ENCODE measurements around the gene WNT5B.
A peak's percentile ranks its signal among the peaks of the same experiment; 100 is the strongest.

The WNT5B gene

DNA sequence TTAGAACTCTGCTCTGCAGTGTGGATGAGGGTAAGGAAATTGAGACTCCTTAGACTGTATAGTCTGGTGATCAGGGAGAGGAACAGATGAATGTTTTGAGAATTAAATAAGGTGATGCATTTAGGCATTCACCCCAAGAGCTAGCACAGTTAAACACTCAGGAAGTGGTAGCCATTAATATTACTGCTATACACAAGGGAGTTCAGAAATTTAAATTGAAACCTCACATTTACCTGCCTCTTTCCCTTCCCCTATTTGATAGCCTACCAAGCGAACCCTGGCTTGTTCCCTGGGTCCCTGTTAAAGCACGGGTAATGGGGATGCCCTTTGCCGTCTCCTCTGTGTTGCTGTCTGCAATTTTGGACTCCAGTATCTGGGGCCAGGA is 18.2 kb downstream of the WNT5B start:
- no peak for DNase-seq

DNA sequence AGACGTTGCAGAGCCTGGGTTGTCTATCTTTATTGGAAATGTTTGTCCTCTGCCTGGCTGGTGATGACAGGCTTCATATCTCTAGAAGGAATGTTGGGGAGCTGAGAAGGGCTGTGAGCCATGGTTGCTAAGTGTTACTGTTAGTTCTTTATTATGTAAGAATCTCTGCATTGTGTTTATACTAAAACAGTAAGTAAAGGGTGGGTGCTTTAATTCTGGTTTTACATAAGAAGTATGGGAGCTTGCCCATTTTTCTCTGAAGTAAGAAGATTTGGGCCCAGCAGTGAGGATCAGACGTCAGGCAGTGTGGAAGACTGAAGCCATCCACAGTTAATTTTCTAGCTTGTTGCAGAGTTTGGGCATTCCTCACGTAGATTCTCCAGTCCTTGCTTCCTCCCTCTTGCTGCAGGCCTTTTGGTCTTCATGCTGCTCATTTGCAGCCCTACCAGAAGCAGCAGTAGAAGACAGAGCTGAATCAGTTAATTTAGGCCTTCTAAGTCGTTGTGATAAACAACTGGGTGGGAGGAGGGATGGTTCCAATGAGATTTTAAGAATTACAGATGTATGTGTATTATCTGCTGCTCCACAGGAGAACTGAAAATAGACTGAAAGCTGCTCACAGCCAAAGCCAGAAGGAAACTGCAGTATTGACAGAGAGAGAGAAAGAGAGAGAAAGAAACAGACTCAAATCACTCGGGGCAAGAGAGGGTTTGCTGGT is 21.4 kb downstream of the WNT5B start:
- DNase-seq = peak in 13 of 58 donors; percentile 11 to 80 (median 41)

DNA sequence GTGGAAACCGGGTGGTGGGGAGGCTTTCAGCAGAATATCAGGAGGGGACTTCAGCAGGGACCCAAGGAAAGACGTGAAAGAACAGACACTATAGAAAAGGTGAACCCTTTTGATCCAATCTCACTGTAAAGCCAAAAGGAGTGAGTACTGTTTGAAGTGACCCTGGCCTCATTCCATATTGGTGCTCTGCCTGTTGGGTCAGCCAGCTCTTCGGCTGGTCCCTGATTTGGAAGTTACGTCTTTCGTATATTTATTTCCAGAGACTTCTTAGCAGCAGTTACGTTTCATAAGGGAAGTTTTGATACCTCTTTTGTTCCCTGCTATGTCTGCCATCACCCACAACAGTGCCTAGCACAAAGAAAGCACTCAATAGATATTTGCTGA is 21.9 kb downstream of the WNT5B start:
- DNase-seq = no peak

DNA sequence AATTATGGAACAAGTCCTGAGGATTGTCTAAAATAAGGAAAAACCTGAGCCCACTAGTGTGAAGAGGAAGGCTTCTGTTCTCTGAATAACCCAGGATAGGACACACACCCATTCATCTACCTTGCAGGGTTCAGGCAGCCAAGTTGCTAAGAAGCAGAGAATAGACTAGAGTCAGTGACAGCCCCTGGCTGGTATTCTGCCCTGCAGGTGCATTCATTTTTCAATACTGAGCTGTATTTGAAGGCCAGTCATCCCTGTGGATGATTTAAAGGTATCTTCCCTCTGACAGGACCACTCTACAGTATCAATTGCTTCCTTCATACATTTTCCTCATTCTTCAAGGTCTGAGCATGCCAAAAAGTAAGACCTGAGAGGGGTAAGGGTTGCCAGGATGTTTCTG is 22.9 kb downstream of the WNT5B start:
- DNase-seq = no peak

DNA sequence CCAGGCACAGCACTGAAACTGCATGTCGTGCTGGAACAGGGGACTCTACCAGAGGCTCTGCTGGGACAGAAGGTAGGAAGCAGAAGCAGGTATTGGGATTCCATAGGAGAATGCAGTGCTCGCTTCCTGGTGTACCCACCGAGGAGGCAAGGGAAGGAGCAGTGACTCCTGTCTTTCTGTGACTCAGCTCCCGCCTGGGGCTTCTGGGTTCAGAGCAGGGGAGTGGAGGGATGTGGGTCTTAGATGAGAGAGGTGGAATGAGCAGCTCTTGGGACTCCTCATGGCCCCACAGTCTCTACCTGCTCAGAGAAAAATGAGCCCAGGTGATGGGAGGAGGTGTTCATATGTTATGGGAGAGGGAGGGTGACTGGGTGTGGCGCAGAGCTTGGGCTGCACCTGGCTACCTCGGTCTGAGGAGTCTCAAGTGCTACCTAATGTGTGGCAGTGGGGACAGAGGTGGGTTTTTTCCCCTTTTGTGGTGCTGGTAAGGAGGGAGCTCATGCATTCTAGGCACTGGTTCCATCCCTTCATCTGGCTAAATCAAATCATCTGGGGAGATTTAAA is 26.3 kb downstream of the WNT5B start:
- DNase-seq = no peak

DNA sequence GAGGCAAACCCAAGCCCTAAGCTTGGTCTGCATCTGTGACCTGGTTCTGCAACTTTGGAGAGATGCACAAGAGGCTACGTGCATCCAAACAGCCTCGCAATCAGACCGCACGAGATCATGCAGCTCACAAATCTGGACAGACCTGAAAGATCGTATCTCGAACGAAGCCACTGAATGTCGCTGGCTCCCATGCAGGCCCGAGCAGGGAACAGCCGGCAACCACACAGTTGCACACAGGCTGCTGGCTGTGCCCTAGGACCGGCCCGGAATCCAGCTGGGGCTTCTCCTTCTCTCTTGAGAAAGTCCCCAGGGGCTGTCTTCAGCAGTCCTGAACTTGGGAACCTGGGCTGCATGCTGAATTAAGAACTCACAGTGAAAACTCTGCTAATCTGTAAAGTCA is 27.9 kb downstream of the WNT5B start:
- peak in 4 of 58 donors; percentile 17 to 28 (median 23) for DNase-seq

DNA sequence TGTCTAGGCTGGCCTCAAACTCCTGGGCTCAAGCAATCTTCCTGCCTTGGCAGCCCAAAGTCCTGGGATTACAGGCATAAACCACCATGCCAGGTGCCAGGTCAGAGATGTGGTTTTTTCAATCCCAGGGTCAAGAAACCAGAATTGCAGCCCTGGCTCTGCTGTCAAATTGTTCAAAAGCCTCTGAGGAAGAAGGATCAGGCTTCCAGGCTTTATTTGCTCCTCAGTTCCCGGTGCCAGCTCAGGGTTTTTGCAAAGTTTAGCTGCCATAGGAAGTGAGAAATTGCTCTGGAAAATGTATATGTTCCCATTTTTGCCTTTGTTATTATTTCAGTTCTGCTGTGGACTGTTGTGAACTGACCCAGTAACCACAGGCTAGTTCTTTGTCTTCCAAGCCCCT is 28.7 kb downstream of the WNT5B start:
- DNase-seq = no peak

DNA sequence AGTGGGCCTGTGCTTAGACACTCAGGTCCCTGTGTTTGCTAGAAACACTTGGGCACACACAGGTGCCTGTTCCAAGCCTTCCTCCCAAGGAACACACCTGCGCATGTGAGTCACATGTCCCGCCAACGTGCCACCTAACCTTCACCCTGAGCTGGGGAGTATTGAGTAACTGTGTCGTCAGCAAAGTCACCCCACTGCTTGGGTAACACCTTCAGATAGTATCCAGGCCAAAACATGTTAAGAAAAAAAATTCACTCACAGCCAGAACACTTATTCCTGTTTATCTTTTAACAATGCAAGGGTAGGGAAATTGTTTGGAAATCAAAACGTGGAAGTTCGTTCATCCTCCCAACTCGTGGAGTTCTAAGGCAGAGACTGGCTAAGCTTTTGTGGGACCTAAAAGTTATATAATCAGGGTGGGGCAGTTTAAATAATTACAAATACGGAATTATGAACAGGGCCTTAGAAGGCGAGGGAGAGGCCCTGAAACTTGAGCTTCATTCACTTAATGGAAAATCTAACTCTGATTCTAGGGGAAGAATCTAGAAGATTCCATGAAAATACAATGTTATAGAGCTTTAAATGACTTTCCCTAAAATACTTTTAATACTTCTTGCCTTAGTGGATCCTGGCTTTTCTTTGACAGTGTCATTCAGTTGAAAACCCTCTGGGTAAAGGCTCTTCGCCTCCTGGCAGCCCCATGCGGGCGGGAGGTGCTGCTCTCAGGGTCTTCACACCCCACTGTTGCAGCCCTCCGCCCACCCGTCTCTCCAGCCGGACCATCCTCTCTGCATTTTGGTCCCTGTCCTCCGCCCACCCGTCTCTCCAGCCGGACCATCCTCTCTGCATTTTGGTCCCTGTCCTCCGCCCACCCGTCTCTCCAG is 31.5 kb downstream of the WNT5B start:
- peak in 19 of 58 donors; percentile 16 to 83 (median 52) for DNase-seq

DNA sequence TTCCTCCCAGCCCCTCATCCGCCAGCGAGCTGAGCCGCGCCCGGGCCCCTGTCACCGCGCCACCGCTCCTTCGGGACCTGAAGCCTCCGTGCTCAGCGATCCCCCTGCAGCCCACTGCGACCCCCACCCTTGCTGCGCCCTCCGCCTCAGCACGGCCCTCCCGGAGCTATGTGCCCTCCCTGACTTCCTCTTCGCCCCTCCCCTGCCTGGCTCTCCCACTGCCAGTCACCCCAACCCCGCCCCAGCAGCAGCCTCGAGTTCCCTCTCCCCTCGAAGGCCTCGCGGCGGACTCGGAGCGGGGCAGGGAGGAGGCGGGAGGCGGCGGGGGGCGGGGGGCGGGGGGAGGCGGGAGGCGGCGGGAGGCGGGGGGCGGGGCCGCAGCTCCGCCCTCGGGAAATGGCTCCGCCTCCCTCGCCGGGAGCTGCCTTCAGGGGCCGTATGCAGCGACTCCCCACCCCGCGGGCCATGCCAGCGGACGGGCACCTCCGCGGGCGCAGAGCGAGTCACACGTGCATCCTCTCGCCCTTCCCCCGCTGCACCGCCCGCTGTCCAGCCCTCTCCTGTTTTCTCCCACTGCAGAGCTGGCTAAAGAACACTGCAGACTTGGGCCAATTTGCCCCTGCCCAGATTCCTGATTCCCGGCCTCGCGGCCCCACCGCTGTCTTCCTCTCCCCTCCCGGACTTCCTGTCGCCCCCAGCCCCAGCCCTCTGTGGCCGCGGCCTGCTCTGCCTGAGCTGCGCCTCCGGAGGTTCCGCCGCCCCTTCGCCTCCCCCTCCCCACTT is 32.7 kb downstream of the WNT5B start:
- DNase-seq = peak in 56 of 58 donors; percentile 24 to 100 (median 92)

DNA sequence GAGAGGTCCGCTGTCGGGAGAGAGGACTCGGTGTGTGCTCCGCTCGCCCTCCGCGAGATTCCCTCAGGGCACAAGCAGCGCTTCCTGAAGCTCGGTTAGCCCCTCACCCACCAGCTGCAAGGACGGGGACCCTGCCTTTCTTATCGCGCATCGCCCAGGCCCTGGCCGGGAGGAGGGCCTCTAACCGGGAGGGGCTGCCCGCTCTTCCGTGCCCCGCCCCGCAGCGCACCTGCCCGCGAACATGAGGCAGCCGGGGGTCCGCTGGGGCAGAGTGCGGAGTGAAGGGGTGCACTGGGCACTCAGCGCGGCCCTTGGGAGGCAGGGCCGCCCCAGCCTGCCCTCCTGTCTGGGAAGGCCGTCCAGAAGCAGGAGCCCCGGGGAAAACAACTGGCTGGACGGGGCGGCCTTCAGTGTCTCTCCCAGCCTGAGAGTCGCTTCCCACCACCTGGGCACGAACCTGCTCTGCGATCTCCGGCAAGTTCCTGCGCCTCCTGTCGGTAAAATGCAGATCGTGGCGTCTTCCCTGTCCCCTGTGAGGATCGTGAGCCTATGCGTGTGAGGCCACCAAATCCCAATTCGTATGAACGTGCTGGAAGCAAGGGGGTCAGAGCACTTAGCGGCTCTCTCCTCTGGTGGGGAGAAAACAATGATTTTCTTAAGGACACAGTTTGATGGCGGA is 33.9 kb downstream of the WNT5B start:
- no peak for DNase-seq

DNA sequence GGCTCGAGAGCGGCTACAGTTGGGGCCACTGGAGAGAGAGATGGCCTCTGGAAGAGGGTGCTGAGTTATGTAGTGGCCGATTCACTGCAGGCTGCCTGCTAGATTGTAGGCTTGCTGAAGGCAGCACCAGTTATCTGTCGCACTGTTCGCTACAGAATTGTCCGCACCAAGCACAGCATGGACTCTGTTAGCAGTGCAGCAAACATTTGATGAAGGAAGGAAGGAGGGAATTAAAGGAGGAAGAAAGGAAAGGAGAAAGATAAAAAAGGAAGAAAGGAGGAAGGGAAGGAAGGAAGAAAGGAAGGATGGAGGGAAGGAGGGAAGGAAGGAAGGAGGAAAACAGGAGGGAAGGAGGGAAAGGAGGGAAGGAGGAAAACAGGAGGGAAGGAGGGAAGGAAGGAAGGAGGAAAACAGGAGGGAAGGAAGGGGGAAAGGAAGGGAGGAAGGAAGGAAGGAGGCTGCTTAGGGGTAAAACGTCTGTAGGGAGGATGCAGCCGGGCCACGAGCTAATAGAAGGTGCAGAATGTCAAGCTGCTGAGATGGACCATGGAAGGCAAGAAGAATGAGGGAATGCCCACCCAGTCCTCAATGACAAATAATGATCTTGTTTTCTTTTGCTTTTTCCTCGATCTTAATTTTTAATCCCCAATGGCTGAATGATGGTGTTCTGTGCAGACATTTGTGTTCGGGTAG is 34.6 kb downstream of the WNT5B start:
- no peak for DNase-seq

DNA sequence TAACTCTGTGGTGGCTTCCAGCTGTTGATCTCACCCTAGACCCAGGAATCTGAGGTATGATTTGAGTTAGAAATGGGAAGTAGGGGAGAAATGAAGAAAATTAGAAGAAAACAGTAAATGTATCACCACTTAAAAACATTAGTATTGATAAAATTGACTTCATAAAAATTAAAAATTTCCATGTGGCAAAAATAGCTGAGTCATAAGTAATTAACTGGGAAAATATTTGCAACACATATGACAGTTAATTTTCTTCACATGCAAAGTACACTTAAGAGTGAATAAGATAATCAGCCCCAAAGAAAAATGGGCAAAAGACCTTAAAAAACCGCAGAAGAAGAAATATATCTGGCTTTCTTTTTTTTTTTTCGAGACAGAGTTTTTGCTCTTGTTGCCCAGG is 36.3 kb downstream of the WNT5B start:
- no peak for DNase-seq

DNA sequence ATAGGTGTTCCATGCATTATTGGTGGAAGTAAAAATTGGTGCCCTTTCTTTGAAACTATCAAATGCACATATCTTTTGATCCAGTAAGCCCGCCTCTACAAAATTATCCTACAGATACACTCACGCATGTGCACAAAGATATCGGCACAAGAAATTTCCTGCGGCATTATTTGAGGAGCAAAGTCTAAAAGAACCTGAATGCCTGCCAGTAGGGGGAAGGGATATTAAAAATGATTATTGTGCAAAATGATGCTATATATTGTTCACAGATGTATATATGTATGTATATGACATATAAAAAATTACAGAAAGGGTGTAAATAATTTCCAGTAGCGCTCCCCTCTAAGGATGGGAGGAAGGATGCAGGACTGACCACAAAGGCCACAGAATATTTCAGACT is 37.2 kb downstream of the WNT5B start:
- DNase-seq = no peak

DNA sequence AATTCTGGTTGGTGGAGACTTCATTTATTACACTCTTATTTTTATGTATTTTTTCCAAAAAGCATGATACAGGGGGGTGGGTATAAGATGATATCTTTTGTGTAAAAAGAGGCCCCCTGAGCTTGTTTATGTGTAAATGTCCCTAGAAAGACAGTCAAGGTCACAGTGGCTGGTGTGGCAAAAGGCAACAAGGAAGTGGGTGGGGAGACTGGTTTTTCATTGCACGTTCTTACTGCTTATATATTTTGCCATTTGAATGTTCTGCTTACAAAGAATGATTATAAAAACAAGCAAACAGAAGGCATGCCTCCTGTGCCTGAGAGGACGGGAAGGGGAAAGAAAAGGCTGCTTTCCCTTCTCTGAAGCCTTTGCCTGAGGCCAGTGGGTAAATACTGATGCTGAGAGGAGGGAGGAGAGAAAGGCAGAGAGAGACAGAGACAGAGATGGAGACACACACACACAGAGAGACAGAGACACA is 37.7 kb downstream of the WNT5B start:
- DNase-seq = no peak

DNA sequence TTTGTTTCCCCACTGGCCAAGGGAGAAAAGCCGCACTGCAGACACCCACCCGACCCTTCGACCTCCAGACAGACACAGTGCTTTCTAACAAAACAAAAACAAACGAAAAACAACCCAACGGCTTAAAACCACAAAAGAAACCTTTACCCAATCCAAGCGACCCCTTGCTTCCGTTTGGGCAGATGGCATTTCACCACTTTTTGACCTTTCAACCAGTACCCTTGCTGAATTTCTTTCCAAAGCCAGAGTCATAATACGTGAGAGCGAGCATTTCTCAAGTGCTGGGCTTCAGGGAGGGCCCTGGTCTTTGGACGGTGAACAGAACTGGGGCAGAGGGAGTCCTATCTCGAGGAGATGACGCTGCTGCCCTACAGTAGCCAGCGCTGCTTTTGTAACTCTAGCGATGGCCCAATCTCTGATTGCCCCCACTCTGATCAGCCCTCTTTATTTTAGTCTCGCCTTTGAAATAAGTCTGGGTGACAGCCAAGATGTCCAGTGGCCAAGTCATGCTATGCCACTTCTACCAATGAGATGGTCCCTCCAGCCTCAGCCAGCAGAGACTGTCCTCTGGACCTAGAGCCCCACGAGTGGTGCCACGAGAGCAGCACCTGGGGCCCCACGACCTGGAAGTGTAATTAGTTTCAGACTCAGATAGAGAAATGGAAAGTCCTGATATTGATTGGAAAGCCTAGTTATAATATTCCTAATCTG is 40.0 kb downstream of the WNT5B start:
- peak in 1 of 58 donors; percentile 37 for DNase-seq

DNA sequence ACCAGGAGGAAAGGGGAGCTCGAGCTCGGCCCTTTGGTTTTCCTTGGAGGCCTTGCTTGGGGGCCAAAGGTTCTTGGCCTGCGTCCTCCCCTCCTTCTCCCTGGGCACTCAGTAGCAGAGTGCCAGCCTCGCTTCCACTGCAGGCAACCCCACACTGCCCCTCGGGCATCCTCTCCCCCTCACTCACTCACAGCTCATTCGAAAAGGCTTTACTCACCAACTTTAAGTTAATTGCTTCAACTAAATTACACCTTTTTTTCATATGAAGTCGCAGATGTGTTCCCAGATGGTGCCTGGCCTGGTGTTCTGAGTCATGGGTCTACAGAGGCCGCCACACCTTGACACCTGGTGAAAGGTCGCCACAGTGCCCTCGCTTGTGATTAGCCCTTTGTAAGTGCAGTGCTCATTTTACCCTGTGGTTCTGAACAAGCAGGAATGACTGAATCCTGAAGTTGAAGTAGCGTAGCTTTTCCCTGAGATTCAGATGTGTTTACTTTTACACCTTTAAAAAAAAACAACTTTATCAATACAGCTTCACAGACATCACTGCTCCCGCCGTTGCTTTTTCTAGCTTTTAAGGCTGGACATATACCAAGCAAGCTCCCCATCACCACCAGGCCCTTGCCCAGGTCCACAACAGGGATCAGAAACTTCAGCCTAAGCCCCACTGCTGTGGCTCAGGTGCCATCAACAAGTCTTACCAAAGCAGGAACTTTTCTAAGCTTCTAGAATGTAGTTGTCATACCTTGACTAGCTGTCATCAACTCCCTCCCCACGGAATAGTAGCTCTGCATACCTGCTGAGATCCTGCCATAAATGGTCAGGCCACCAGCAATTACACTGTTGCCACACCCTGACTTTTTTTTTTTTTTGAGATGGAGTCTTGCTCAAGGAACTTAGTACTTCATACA is 41.6 kb downstream of the WNT5B start:
- DNase-seq = no peak

DNA sequence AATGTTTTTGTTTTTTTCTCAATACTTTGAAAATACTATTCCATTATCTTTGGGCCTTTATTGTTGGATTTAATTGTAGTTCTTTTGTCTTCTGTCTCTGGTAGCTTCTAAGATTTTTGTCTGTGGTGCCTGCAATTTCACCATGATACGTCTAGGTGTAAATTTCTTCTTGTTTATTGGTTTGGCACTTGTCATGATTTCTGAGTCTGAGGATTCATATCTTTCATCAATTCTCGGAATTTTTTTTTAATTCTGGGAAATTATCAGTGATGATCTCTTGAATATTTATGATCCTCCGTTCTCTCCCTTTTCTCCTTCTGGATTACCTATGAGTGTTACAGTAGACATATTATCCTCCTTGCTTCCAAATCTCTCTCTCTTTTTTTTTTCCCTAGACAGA is 47.0 kb downstream of the WNT5B start:
- no peak for DNase-seq

DNA sequence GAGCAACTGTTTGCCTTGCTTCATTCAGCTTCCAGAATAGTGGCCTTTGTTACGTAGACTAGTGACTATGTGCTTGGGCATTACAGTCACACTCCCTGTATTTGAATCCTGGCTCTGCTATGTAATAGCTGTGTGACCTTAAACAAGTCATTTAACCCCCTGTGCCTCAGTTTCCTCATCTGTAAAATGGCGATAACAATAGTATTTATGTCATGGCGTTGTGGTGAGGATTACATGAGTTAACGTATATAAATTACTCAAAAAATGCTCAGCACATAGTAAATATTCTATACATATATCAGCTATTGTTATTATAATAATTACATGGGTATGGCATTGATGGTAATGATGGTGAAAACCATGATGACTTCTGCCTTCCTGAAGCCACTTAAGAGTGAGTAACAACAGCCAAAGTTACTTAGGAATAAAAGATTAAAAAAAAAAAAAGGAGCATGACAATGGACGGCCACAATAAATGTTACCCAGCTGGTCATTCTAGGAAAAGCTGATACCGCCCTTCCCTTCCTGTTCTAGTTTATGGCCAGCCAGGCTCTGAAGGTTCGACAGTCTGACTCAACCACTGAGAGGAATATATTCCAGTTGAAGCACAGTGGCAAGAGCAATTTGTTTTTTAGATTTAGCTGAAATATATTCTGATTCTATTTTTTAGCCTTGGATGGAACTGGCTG is 51.9 kb downstream of the WNT5B start:
- DNase-seq = no peak
